ENCODE results near the gene PCDHGA4.
A peak's percentile ranks its signal among the peaks of the same experiment; 100 is the strongest.
"Not testable (repeated sequence)": the region's sequence is repeated elsewhere in the genome, so short reads cannot be mapped to it uniquely, and the experiment has no call there.

Gene PCDHGA4

GRCh38 chr5:141383345-141383744 is 28.5 kb downstream of the PCDHGA4 start:
- no peak for TF ChIP-seq Cebpa-rat (IDR thresholded peaks at IDR 0.05)
- Histone ChIP-seq H3K4me1 (no peaks in the 10 kb centered on the region), H3K4me2 (no peak overlapping the region), H3K36me3 (no peaks in the 10 kb centered on the region), H3K4me3 (no peak overlapping the region), H3K9ac (no peak overlapping the region), H4K20me1 (no peaks in the 10 kb centered on the region), H3K27me3 (no peaks in the 10 kb centered on the region), H3K9me3 (peaks cover 35% of the 10 kb centered on the region), H3K27ac (no peak overlapping the region)

- Histone ChIP-seq H3K9me3 (peaks cover 48% of the 10 kb centered on the region), H3K9ac (no peak overlapping the region), H3K4me1 (no peaks in the 10 kb centered on the region), H3K4me3 (no peak overlapping the region), H4K20me1 (no peaks in the 10 kb centered on the region), H3K36me3 (no peaks in the 10 kb centered on the region), H3K4me2 (no peak overlapping the region), H3K27me3 (no peaks in the 10 kb centered on the region), H3K27ac (no peak overlapping the region)
- TF ChIP-seq Cebpa-rat (IDR thresholded peaks at IDR 0.05) = no peak
Measured at GRCh38 chr5:141384471-141385267, 29.8 kb downstream of the PCDHGA4 start.

- not testable (repeated sequence) for H3K27me3 ChIP-seq, H3K4me3 ChIP-seq, H3K4me1 ChIP-seq, H4K20me1 ChIP-seq, H3K9ac ChIP-seq, H3K4me2 ChIP-seq, H3K36me3 ChIP-seq, H3K27ac ChIP-seq
- peaks cover 49% of the 10 kb centered on the region for H3K9me3 ChIP-seq
Measured at GRCh38 chr5:141387557-141388311, 32.9 kb downstream of the PCDHGA4 start, which contains the start of gene PCDHGB4. TSS of gene PCDHGB4 (plus strand) at chr5:141387698. CDS start at chr5:141387885, 187 bp downstream.

GRCh38 chr5:141388661-141389060 is 33.8 kb downstream of the PCDHGA4 start:
- no peak overlapping the region for H3K4me2 ChIP-seq
- peaks cover 50% of the 10 kb centered on the region for H3K9me3 ChIP-seq
- TF ChIP-seq Cebpa-rat (IDR thresholded peaks at IDR 0.05) = peak; percentile 93
- H3K36me3 ChIP-seq = no peaks in the 10 kb centered on the region
- H3K27ac ChIP-seq = no peak overlapping the region
- H3K4me3 ChIP-seq = no peak overlapping the region
- no peaks in the 10 kb centered on the region for H4K20me1 ChIP-seq
- no peak overlapping the region for H3K9ac ChIP-seq
- no peaks in the 10 kb centered on the region for H3K4me1 ChIP-seq
- no peaks in the 10 kb centered on the region for H3K27me3 ChIP-seq

- Histone ChIP-seq H3K4me3 (no peak overlapping the region), H3K9me3 (peaks cover 50% of the 10 kb centered on the region), H3K27me3 (no peaks in the 10 kb centered on the region), H3K4me2 (no peak overlapping the region), H3K9ac (no peak overlapping the region), H3K36me3 (no peaks in the 10 kb centered on the region), H4K20me1 (no peaks in the 10 kb centered on the region), H3K27ac (no peak overlapping the region), H3K4me1 (no peaks in the 10 kb centered on the region)
- TF ChIP-seq Cebpa-rat (IDR thresholded peaks at IDR 0.05) = no peak
Measured at GRCh38 chr5:141389153-141390042, 34.6 kb downstream of the PCDHGA4 start.

- Histone ChIP-seq H3K4me2 (no peak within 1 kb of the TSS), H3K9ac (no peak within 1 kb of the TSS), H3K4me1 (no peaks in the 10 kb centered on the region), H3K4me3 (no peak within 1 kb of the TSS), H3K9me3 (peaks cover 51% of the 10 kb centered on the region), H3K27me3 (no peaks in the 10 kb centered on the region), H4K20me1 (no peaks in the 10 kb centered on the region), H3K27ac (no peak within 1 kb of the TSS), H3K36me3 (no peaks in the 10 kb centered on the region)
- no peak for TF ChIP-seq Cebpa-rat (IDR thresholded peaks at IDR 0.05)
Measured at GRCh38 chr5:141392429-141393198, 37.8 kb downstream of the PCDHGA4 start, which contains the start of gene PCDHGA8. TSS of gene PCDHGA8 (plus strand) at chr5:141392633. CDS start at chr5:141392814, 181 bp downstream.

- no peaks in the 10 kb centered on the region for H4K20me1 ChIP-seq
- H3K27me3 ChIP-seq = no peaks in the 10 kb centered on the region
- H3K9me3 ChIP-seq = peaks cover 52% of the 10 kb centered on the region
- no peak overlapping the region for H3K4me2 ChIP-seq
- no peak overlapping the region for H3K27ac ChIP-seq
- no peak for TF ChIP-seq Cebpa-rat (IDR thresholded peaks at IDR 0.05)
- H3K4me1 ChIP-seq = no peaks in the 10 kb centered on the region
- H3K36me3 ChIP-seq = no peaks in the 10 kb centered on the region
- H3K4me3 ChIP-seq = no peak overlapping the region
- H3K9ac ChIP-seq = no peak overlapping the region
Measured at GRCh38 chr5:141393267-141393666, 38.4 kb downstream of the PCDHGA4 start.

- H3K4me1 ChIP-seq, H3K4me2 ChIP-seq, H3K27me3 ChIP-seq, H3K36me3 ChIP-seq, H3K9ac ChIP-seq, H3K4me3 ChIP-seq, H4K20me1 ChIP-seq, H3K27ac ChIP-seq: not testable (repeated sequence)
- H3K9me3 ChIP-seq = peaks cover 52% of the 10 kb centered on the region
Measured at GRCh38 chr5:141394401-141395187, 39.8 kb downstream of the PCDHGA4 start.

- H3K4me2 ChIP-seq, H3K36me3 ChIP-seq, H3K4me3 ChIP-seq, H3K27ac ChIP-seq, H4K20me1 ChIP-seq, H3K9ac ChIP-seq, H3K4me1 ChIP-seq, H3K27me3 ChIP-seq: not testable (repeated sequence)
- peaks cover 58% of the 10 kb centered on the region for H3K9me3 ChIP-seq
Measured at GRCh38 chr5:141397756-141398551, 43.1 kb downstream of the PCDHGA4 start, which contains the start of gene PCDHGB5. TSS of gene PCDHGB5 (plus strand) at chr5:141397947. CDS start at chr5:141398128, 181 bp downstream.

All from BLaER1 (cell line).